DOHH2 (cell line): ENCODE results near the gene CSMD2.
A peak's percentile ranks its signal among the peaks of the same experiment; 100 is the strongest.

Experiments
- H3F3A ChIP-seq: fragments of 200-600 bp; sonication (generic), shearing (Covaris generic); 2 replicates; pipeline ENCODE4 v1.6.0; 2016; ENCODE audit warnings: antibody characterized with exemption, mild to moderate bottlenecking; ENCODE audit not compliant: control insufficient read depth, insufficient read depth
- H3K27ac ChIP-seq: fragments of 200-600 bp; sonication (generic); 2 replicates; pipeline ENCODE4 v1.5.1; 2014; ENCODE audit warnings: low read depth, mild to moderate bottlenecking, low read length, moderate library complexity
- H3K27me3 ChIP-seq: fragments of 200-600 bp; sonication (generic); 2 replicates; pipeline ENCODE4 v1.6.1; 2014; ENCODE audit warnings: mild to moderate bottlenecking, low read length, mixed read lengths; ENCODE audit not compliant: control insufficient read depth
- H3K36me3 ChIP-seq: fragments of 200-600 bp; sonication (generic); 2 replicates; pipeline ENCODE4 v1.6.1; 2014; ENCODE audit warnings: mild to moderate bottlenecking, low read length, moderate library complexity, mixed read lengths; ENCODE audit not compliant: control insufficient read depth
- H3K4me1 ChIP-seq: fragments of 200-600 bp; sonication (generic); 2 replicates; pipeline ENCODE4 v1.6.1; 2014; ENCODE audit warnings: mild to moderate bottlenecking, low read length, mixed read lengths; ENCODE audit not compliant: control insufficient read depth
- H3K4me2 ChIP-seq: fragments of 200-600 bp; sonication (generic); 2 replicates; pipeline ENCODE4 v1.6.0; 2014; ENCODE audit warnings: mild to moderate bottlenecking, low read length, moderate library complexity
- H3K4me3 ChIP-seq: fragments of 200-600 bp; sonication (generic); 2 replicates; pipeline ENCODE4 v1.5.1; 2014; ENCODE audit warnings: mild to moderate bottlenecking, low read length, mixed read lengths
- H3K79me2 ChIP-seq: fragments of 200-600 bp; sonication (generic); 2 replicates; pipeline ENCODE4 v1.6.1; 2014; ENCODE audit warnings: mild to moderate bottlenecking, low read length, mixed read lengths; ENCODE audit not compliant: control insufficient read depth
- H3K9me2 ChIP-seq: fragments of 200-600 bp; sonication (generic); replicated peaks from 2 replicates; pipeline ENCODE4 v1.6.1; 2014; ENCODE audit warnings: mild to moderate bottlenecking, low read length, mixed read lengths; ENCODE audit not compliant: control insufficient read depth
- H3K9me3 ChIP-seq: fragments of 200-600 bp; sonication (generic); 2 replicates; pipeline ENCODE4 v1.6.1; 2014; ENCODE audit warnings: antibody characterized with exemption, low read length, mixed read lengths; ENCODE audit not compliant: control insufficient read depth, insufficient read depth
- H4K20me1 ChIP-seq: fragments of 200-600 bp; sonication (generic); 2 replicates; pipeline ENCODE4 v1.6.0; 2014; ENCODE audit warnings: low read depth, mild to moderate bottlenecking, antibody characterized with exemption, low read length, moderate library complexity; ENCODE audit not compliant: control insufficient read depth, insufficient read depth
- EZH2phosphoT487 ChIP-seq: fragments of 200-600 bp; sonication (generic); IDR thresholded peaks from 2 replicates; pipeline ENCODE4 v1.6.1; 2017; ENCODE audit warnings: borderline replicate concordance, mild to moderate bottlenecking, antibody characterized with exemption, low read length, moderate library complexity, mixed read lengths
- TF ChIP-seq, protein P1 (sequence below): fragments of 200-600 bp; sonication (generic); IDR thresholded peaks from one replicate; pipeline ENCODE4 v1.5.1; 2014; ENCODE audit warnings: antibody characterized with exemption, mild to moderate bottlenecking, low read depth, low read length; ENCODE audit not compliant: poor library complexity, severe bottlenecking

Gene CSMD2

GRCh38 chr1:34057347-34058130 lies 107.5 kb downstream of the CSMD2 start:
- Histone ChIP-seq H3K9me3 (no peaks in the 10 kb centered on the region), H4K20me1 (no peaks in the 10 kb centered on the region), H3F3A (no peaks in the 10 kb centered on the region), H3K9me2 (no peaks in the 10 kb centered on the region), H3K4me1 (peaks cover 14% of the 10 kb centered on the region), H3K4me3 (no peak overlapping the region), H3K4me2 (peak overlapping the region; percentile 18), H3K79me2 (no peaks in the 10 kb centered on the region), H3K36me3 (no peaks in the 10 kb centered on the region), H3K27me3 (no peaks in the 10 kb centered on the region), H3K27ac (no peak overlapping the region)
- TF ChIP-seq, protein P1, sequence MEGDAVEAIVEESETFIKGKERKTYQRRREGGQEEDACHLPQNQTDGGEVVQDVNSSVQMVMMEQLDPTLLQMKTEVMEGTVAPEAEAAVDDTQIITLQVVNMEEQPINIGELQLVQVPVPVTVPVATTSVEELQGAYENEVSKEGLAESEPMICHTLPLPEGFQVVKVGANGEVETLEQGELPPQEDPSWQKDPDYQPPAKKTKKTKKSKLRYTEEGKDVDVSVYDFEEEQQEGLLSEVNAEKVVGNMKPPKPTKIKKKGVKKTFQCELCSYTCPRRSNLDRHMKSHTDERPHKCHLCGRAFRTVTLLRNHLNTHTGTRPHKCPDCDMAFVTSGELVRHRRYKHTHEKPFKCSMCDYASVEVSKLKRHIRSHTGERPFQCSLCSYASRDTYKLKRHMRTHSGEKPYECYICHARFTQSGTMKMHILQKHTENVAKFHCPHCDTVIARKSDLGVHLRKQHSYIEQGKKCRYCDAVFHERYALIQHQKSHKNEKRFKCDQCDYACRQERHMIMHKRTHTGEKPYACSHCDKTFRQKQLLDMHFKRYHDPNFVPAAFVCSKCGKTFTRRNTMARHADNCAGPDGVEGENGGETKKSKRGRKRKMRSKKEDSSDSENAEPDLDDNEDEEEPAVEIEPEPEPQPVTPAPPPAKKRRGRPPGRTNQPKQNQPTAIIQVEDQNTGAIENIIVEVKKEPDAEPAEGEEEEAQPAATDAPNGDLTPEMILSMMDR = no peak
- TF ChIP-seq EZH2phosphoT487 = no peak

DNA sequence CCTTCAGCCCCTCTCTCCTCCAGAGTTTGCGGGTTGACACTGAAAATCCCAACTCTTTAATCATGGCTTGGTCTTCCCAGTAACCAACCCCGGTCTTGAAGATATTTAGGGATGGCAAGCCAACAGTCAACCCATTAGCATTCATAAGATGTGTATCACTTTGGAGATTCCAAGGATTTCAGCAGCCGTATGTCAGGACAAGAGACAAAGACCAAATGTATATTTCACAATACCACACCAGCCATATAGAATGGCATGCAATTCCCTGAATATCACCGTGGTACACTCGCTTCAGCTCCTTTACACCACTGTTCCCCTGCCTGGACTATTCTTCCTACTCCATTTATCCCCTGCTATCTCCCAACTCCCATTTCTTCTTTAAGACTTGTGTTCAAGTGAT lies 109.2 kb downstream of the CSMD2 start:
- H3K4me1 ChIP-seq = peaks cover 14% of the 10 kb centered on the region
- H3K9me3 ChIP-seq = no peaks in the 10 kb centered on the region
- H3K36me3 ChIP-seq = no peaks in the 10 kb centered on the region
- H3F3A ChIP-seq = no peaks in the 10 kb centered on the region
- TF ChIP-seq, protein P1 = no peak
- TF ChIP-seq EZH2phosphoT487 = no peak
- H3K27me3 ChIP-seq = no peaks in the 10 kb centered on the region
- H3K4me2 ChIP-seq = no peak overlapping the region
- H3K9me2 ChIP-seq = no peaks in the 10 kb centered on the region
- H4K20me1 ChIP-seq = no peaks in the 10 kb centered on the region
- no peak overlapping the region for H3K27ac ChIP-seq
- no peaks in the 10 kb centered on the region for H3K79me2 ChIP-seq
- H3K4me3 ChIP-seq = no peak overlapping the region

- Histone ChIP-seq H3K4me3 (no peak overlapping the region), H3F3A (no peaks in the 10 kb centered on the region), H3K27ac (no peak overlapping the region), H4K20me1 (no peaks in the 10 kb centered on the region), H3K9me3 (peaks cover 4% of the 10 kb centered on the region; the same call in 1 of the 2 replicates), H3K9me2 (no peaks in the 10 kb centered on the region), H3K4me1 (peaks cover 14% of the 10 kb centered on the region), H3K36me3 (no peaks in the 10 kb centered on the region), H3K27me3 (no peaks in the 10 kb centered on the region), H3K4me2 (no peak overlapping the region), H3K79me2 (no peaks in the 10 kb centered on the region)
- no peak for TF ChIP-seq EZH2phosphoT487
- TF ChIP-seq, protein P1 = no peak
Observed at GRCh38 chr1:34054920-34055319, 110.1 kb downstream of the CSMD2 start.
